GM12865 (cell line): ENCODE data around the gene ATXN1.
A peak's percentile ranks its signal among the peaks of the same experiment; 100 is the strongest.

Source experiments
- DNase-seq: peaks from one replicate; pipeline ENCODE4 v3.0.0; 2010; ENCODE audit warnings: low read depth
- H3K4me3 ChIP-seq: 2 replicates; pipeline ENCODE4 v1.5.1; 2011; ENCODE audit warnings: mild to moderate bottlenecking, low read depth, low read length, control low read depth
- TF ChIP-seq, protein P1 (sequence below): IDR thresholded peaks from 2 replicates; pipeline ENCODE4 v1.5.1; 2011; ENCODE audit warnings: low read length, control low read depth, low read depth, inconsistent platforms; ENCODE audit not compliant: insufficient read depth; ENCODE audit errors: missing control alignments

ATXN1 gene

DNA sequence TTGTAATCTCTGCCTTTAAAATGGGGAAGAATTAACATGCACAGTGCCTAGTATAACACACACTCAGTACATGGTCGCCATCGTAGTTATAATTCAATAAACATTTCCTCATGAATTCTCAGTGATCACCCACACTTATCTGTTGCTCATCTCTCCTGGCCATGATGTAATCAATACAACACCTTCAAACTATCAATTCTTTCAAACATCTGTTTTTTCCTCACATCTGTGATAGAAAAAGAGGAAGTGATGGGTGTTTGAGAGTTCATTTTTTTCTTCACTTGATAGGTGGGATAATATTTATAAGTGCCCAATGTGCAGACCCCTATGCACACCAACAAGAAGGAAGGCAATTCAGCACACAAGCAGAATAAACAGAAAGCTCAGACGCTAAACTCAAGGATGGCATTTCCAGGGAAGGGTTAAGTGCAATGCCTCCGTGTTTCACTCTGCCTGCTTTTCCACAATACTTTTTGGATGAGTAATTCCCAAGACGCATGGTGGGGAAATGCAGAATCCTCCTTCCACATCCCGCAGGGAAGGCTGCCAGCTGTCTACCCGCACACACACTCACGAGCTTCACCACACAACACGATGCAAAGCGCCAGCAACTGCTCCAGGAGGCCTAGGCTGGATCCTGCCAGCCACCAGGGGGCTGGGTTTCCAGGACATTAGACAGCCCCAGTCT is 422.5 kb downstream of the ATXN1 start:
- no peak for DNase-seq
- TF ChIP-seq, protein P1, sequence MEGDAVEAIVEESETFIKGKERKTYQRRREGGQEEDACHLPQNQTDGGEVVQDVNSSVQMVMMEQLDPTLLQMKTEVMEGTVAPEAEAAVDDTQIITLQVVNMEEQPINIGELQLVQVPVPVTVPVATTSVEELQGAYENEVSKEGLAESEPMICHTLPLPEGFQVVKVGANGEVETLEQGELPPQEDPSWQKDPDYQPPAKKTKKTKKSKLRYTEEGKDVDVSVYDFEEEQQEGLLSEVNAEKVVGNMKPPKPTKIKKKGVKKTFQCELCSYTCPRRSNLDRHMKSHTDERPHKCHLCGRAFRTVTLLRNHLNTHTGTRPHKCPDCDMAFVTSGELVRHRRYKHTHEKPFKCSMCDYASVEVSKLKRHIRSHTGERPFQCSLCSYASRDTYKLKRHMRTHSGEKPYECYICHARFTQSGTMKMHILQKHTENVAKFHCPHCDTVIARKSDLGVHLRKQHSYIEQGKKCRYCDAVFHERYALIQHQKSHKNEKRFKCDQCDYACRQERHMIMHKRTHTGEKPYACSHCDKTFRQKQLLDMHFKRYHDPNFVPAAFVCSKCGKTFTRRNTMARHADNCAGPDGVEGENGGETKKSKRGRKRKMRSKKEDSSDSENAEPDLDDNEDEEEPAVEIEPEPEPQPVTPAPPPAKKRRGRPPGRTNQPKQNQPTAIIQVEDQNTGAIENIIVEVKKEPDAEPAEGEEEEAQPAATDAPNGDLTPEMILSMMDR: peak; percentile 17
- H3K4me3 ChIP-seq: no peak overlapping the region

DNA sequence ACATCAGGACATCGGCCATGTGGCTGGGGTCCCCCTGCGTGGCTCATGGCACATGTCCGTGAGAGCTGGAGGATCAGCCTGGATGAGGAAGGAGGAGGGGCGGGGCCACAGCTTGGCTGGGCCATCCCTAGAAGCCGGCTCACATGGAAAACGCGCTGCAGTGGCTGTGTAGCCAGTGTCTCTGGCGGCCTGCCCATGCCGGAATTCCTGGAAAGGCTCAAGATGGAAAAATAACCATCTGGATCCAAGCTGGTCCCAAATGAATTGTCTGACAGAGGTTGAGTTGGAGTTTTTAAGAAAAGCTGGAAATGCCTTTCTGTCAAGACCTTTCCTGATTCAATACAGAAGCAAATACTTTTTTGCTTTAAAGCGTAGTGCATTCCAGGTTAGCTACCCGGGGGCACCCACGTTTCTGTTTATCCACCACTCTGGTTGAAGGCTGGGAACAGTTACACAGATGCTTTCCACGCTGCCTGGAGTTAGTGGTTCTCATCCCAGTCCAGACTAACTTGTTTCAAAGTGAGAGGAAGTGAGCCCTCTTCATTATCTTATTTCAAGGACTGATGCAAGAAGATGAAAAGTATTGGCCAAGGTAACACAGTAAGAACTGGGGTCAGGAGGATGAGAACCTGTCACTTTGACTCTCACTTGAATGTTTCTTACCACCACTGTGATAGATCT is 423.8 kb downstream of the ATXN1 start:
- H3K4me3 ChIP-seq: no peak overlapping the region
- TF ChIP-seq, protein P1: no peak
- no peak for DNase-seq

DNA sequence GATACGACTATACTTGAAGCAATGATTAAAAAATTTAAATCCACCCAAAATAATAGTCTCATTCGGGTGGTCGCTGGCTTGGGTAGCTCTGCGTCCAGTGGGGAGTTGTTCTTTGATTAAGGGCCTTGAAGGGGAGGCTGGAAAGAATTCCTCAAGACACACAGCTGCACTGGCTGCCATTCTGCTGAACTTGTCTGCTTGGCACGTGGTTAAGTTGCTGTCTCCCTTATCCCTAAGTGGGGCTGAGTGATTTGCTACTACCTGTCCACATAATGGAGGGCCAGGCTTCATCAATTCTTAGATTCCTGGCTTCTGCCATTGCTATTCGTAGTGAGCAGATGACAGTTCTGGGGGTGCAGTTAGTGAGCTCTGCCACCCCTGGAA is 424.4 kb downstream of the ATXN1 start:
- no peak for DNase-seq
- no peak overlapping the region for H3K4me3 ChIP-seq
- TF ChIP-seq, protein P1: no peak

DNA sequence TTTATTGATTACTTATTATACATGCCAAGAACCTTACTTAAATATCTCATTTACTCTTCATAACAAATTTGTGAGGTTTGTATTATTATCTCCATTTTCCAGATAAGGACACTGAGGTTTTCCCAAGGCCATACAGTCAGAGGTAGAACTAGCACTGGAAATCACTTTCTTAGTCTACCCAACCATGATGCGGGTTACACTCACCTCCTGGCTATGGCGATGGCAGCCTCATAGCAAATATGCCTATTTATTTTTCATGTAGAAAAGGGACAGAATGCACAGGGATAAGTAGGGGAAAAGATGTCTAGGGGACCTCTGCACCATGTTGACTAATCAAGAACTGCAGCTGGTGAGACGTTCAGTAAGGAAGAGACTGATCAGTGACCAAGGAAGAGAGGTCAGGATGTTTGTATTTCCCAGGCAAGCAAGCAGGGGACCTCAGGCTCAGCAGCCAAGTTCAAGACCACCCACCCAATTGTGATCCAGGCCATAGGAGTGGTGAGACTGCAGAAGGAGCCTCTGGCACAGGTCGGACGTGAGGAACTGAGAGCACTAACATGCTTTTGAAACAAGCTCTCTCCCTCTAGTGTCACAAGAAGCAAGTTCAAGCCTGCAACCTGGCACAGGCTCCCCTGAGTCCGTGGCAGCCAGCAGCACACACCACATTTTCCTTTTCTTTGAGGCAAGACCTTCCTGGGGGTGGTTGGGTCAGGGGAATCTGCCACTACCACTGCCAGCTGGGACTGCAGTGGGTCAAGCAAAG is 425.0 kb downstream of the ATXN1 start:
- peak; percentile 22 for DNase-seq
- TF ChIP-seq, protein P1: no peak
- no peak overlapping the region for H3K4me3 ChIP-seq

DNA sequence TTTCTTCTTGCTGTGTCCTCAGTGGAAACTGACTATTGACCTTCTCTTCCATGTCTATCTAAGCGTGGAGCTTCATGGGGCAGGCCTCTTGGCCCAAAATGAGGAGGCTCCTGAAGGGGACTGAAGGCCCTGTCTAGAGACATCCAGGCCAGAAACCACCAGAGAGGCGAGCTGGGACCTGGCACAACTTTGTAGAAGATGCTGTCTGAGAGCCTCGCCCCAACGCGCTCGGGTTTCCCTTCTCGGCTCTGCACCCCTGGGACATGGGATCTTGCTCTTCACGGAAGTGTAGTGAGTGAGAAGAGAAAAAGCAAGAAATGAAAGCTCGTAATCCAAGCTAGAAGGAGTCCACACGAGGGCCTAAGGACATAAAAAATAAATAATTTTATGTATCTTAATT is 426.1 kb downstream of the ATXN1 start:
- TF ChIP-seq, protein P1: no peak
- H3K4me3 ChIP-seq: no peak overlapping the region
- no peak for DNase-seq

DNA sequence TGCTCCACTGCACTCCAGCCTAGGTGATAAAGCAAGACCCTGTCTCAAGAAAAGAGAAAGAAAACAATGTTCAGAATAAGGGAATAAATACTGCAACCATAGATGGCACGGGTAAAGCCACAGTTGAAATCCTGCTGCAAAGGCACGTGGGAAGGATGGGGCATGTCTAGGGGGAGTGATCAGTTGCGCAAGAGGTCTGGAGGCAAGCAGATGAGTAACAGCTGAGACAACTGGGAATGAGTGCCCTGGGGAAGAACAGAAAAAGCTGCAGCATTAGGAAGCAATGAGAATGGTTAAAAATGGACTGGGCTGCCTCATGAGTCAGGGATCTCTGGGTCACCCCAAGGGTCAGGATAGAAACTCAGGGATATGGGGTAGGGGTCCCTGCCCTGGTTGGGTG is 426.6 kb downstream of the ATXN1 start:
- TF ChIP-seq, protein P1: no peak
- no peak for DNase-seq

More for the DNA sequence above, 426.6 kb downstream of the ATXN1 start:
- no peak overlapping the region for H3K4me3 ChIP-seq
